SIG-M5 treated with dmso at 0.1 percent for 504 hours (cell line): ENCODE data around the gene DEDD2.

ENCODE experiments used
- DNase-seq: peaks from one replicate; lab custom pipeline; 2025; ENCODE audit not compliant: unreplicated experiment; lab: John Stamatoyannopoulos, UW

Gene DEDD2

DNA sequence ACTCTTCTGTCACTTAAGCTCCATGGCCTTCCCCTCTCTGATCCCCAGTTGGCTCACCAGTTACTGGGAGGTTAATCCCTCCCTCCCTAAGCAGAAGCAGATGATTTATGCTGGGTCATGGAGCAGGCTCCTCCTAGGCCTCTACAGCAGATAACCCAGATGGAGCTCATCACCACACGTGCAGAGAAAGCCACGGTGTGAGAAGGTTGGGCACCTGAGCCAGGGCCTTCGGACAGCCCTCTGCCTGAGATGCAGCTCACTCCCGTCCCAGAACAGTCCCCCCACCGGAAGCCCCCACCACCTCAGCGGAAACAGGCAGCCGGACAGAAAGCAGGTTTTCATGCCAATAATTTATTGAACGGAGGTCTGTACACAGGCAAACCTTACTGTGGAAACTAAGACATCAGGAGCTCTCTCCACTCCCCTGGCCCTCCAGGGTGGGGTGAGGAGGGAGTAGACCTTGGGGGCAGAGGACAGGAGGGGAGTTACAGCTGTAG, 12.4 kb upstream of the DEDD2 start:
- no peak for DNase-seq

DNA sequence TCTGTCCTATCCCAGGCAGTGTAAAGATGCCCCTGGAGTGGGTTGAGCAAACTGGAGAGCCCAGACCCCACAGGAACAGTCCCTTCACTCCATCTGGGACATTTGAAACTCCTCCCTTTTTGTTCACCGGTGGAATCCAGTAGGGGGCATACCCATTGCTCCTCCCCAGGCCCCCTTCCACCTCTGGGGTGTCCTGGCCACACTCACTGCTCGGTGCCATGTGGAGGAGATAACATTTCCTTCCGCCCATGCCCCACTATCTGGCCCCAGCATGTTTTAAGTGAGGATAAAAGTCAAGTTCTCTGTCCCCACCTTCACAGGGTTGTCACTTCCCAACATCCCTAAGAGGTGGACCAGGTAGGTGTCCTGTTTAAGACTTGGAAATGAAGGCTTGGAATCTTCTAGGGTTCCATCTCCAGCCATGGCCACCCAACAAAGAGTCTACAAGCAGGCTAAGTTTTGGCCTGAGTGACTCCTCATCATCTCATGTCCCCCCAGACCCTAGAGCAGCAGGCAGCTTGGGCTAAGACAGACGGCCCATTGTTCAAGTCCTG, 11.9 kb upstream of the DEDD2 start:
- no peak for DNase-seq

DNA sequence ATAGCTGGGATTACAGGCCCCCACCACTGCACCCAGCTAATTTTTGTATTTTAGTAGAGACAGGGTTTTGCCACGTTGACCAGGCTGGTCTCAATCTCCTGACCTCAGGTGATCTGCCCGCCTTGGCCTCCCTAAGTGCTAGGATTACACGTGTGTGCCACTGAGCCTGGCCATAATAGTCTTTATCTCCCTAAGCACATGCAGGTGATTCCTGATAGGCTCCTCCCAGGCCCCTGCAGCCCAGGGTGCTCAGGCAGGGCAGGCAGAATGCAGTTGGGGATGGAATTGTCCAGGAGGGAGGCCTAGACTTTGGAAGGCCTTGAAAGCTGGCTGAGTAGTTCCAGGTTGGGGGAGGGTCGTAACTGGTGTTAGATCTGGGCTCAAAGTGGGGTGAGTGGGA, 11.2 kb upstream of the DEDD2 start:
- DNase-seq = no peak

DNA sequence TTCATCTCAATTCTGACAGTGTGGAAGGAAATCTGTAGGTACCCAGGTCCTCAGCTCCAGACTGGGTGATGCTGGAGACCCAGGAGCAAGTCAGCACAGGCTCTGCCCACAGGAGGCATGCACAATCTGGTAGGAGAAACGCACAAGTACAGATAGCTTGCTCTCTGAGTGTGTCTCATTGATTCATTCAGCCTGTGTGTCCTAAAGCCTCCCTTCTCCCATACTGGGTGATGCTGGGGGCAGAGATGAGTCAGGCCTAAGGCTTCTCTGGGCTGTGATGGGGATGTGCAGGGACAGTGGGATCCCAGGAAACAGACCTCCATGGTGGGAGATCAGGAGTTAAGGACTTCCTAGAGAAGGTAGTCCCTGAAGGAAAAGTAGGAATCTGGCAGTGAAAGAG, 9.4 kb upstream of the DEDD2 start:
- DNase-seq = no peak

- DNase-seq = no peak
Observed at GRCh38 chr19:42225718-42226292, 8.3 kb upstream of the DEDD2 start.

DNA sequence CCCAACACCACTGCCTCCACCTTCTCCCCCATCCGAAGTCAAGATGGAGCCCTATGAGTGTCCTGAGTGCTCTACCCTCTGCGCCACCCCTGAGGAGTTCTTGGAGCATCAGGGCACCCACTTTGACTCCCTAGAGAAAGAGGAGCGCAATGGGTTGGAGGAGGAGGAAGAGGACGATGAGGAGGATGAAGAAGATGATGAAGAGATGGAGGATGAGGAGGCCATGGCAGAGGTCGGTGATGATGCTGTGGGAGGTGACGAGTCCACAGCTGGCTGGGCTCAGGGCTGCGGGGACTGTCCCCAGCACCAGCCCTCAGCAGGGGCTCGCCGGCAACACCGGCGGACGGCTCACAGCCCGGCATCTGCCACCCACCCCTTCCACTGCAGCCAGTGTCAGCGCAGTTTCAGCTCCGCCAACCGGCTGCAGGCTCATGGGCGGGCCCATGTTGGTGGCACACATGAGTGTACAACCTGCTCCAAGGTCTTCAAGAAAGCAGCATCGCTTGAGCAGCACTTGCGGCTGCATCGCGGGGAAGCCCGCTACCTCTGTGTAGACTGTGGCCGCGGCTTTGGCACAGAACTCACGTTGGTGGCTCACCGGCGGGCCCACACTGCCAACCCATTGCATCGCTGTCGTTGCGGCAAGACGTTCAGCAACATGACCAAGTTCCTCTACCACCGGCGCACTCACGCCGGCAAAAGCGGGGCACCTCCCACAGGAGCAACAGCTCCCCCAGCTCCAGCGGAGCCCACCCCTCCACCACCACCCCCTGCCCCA, 7.7 kb upstream of the DEDD2 start:
- no peak for DNase-seq

- DNase-seq = no peak
Observed at GRCh38 chr19:42220751-42221097, 3.2 kb upstream of the DEDD2 start.

DNA sequence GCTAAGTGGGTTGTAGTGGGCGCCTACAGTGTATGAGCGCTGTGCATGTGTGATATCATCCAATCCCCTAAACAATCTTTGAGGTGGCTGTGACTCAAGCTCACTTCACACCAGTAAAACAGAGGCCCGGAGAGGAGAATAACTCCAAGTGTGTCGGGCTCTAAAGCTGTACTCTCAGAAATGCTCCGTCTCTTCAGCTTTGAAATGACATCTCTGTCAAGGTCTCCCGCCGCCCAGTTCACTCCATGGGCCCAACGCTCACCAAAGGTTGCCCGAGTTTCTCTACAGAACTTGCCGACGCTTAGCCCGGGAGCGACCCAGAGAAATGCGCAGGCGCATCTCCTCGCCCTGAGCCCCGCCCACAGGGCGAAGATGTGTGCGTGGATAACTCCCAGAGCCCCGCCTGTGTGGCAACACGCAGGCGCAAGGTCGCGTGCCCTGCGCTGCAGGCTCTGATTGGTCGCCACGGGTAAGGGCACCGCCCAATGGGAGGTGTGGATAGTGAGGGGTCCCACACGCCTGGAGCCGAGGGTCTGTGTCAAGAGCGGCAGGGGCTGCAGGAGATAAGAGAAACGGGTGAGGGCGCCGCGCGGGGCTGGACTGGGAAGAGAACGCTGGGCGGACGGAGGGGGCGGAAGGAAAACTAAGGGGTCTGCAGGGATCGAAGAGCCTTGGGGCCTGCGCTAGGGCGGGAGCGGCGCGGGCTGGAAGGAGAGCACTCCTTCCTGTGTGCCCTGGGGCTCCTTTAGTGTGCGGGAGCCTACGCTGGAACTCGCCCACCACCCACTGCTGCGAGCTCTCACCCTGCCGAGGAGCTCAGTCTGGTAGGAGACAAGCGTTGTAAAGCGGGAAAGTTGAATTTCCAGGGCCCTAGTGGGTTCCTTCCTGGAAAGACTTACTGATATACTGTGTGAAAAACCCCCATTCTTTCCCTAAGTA, 2.6 kb upstream of the DEDD2 start, which contains the start of gene ZNF526:
ZNF526 (plus strand) TSS at position 501 of the 939 bp plus-strand sequence. CDS start 4,092 bp downstream, outside the sequence.
- peak; percentile 93 for DNase-seq

GRCh38 chr19:42216653-42217519, 591 bp downstream of the DEDD2 start:
- DNase-seq = no peak

DNA sequence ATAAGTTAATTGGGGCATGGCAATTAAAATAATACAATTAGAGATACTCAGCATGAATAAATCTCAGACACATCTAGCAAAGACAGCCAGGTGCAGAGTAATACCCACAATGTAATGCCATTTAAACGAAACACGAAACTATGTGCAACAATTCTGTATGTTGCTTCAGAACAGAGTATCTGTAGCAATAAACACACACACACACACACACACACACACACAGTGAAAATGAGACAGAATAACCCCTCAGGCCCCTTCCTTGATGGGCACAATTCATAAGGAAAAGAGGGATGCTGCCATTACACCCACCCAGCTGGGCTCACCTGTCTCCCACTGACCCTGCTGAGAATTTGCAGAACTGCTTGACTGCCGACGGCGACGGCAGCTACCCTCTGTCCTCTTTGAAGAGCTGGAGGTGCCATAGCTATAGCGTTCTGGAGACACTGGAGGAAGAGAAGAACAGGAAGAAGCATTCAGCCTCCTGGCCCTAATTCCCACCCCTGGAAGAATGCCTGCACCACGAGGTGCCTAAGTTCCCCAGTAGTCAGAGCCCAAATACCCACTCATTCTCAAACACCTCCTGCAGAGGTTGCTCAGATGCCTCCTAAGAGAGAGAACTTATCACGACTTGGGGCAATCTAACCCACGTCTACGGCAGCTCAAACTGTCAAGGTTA, 2.5 kb downstream of the DEDD2 start:
- DNase-seq = no peak

DNA sequence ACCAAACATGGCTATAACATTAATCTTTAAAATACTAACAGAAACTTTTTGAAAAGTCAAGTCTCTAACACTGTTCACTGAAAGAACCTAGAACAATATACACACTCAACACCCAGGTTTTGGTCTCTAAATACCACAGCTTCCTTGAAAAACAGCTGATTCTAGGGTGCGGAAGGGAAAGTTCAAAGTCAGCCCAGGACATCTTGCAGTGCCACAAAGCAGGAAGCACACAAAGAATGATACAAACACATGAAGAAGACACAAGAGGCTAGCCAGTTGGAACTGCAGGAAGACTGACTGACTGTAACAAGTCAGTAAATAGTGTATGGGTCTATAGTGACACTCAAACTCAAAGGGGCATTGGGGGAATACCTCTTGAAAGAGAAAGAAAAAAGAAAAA, 4.6 kb downstream of the DEDD2 start:
- no peak for DNase-seq

DNA sequence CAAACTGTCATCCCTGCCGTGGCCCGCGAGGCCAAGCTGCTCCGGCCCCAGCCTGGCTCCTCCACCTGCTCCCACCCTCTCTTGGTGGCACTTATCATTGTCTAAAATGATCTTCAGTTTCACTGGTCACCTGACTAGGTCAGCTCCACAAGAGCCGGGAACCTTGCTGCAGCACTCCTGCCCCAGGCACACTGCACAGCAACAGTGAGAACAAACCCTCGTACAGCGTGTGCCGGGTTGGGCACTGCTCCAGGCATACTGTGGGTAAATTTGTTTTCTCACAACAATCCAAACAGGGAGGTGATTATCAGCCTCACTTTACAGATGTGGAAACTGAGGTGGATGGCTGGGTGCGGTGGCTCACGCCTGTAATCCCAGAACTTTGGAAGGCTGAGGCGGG, 8.9 kb downstream of the DEDD2 start:
- no peak for DNase-seq

- peak; percentile 34 for DNase-seq
Observed at GRCh38 chr19:42207767-42208271, 9.7 kb downstream of the DEDD2 start.

DNA sequence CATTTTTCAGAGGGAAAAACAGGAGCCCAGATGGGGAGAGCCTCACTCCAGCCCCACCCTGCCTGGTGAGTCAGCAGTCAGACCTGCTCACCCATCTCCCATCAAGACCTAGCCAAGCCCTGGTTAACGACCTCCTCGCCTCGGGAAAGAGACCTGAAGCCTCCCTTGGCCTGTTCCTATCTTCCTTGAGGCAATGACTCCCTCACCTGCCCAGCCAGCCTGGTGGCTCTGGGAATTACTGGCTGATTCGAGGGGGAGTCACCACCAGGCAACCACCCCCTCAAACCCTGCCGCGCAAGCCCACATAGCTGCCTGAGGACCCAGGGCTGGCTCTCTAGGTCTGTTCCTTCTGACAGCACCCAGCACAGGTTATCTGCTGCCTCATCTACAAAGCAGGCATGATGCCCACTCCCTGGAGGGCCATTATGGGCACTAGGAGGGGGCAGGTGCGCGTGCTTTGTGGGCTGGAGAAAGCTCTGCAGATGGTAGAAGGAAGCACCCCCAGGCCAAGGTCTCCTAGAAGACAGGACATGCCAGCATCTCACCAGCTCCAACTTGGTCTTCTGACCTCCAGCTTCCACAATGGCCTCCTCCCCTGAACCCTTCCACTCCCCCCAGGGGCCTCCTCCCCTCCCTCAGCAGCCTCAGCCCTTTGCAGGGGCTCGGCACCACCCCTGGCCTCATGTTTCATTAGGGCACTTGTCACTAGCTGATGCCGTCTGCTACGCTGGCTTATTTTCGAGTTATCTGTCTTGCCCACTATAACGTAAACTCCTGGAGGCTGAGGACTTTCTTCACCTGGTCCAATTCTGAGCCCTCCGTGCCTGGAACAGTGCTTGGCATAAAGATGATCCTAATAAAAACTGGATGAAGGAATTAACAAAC, 10.4 kb downstream of the DEDD2 start:
- DNase-seq = no peak

- DNase-seq = no peak
Observed at GRCh38 chr19:42204664-42205063, 12.8 kb downstream of the DEDD2 start.

GRCh38 chr19:42203700-42204099, 13.8 kb downstream of the DEDD2 start:
- DNase-seq = no peak

GRCh38 chr19:42202290-42202880, 15.1 kb downstream of the DEDD2 start:
- DNase-seq = no peak
